Stomach (tissue), 9 donors: ENCODE measurements around the gene MT1M. TPM values are rescaled to one million over a fixed set of nuclear protein-coding genes. Genes with fewer than 3 reads are reported as not detected.
A peak's percentile ranks its signal among the peaks of the same experiment; 100 is the strongest.

Source experiments
- DNase-seq, 2 donors: peaks; one replicate each; pipeline versions ENCODE4 v3.0.0 to v3.0.0-alpha.2; 2013 to 2019
- H3K27ac ChIP-seq, 5 donors: fragments of 200-600 bp in 4 of 5; sonication (generic) in 4 of 5; one replicate each; pipeline ENCODE4 v1.5.1; 2013 to 2019; ENCODE audit warnings: mild to moderate bottlenecking in 1 of 5, moderate library complexity in 1 of 5
- H3K27me3 ChIP-seq, 3 donors: fragments of 200-600 bp; sonication (generic); one replicate each; pipeline ENCODE4 v1.5.1; 2017 to 2019; ENCODE audit warnings: mixed run types in 1 of 3
- H3K36me3 ChIP-seq, 4 donors: fragments of 200-600 bp; sonication (generic); 1 replicate in 3 of 4; 2 replicates in 1 of 4; pipeline ENCODE4 v1.5.1; 2016 to 2019
- H3K4me1 ChIP-seq, 4 donors: fragments of 200-600 bp; sonication (generic); one replicate each; pipeline ENCODE4 v1.5.1; 2016 to 2019
- H3K4me3 ChIP-seq, 4 donors: fragments of 200-600 bp; sonication (generic) in 3 of 4; one replicate each; pipeline ENCODE4 v1.5.1; 2016 to 2019; ENCODE audit warnings: mild to moderate bottlenecking in 1 of 4
- H3K9me3 ChIP-seq, 4 donors: fragments of 200-600 bp; sonication (generic); one replicate each; pipeline ENCODE4 v1.5.1; 2016 to 2019
- CTCF ChIP-seq, 7 experiments: fragments of 450-650 bp in 4 of 7; fragments of 200-600 bp in 3 of 7; sonication (generic) in 3 of 7; IDR thresholded peaks; one replicate each; pipeline ENCODE4 v1.5.1; 2016 to 2019; ENCODE audit warnings: antibody characterized with exemption in 7 of 7, control low read depth in 2 of 7, mild to moderate bottlenecking in 1 of 7
- EP300 ChIP-seq: sonication (generic); formaldehyde crosslinking; IDR thresholded peaks from one replicate; pipeline ENCODE4 v1.6.1; 2017; ENCODE audit warnings: antibody characterized with exemption
- POLR2A ChIP-seq, 4 donors: fragments of 450-650 bp; IDR thresholded peaks; one replicate each; pipeline ENCODE4 v1.6.1; 2016; ENCODE audit warnings: antibody characterized with exemption in 4 of 4, control low read depth in 2 of 4, mild to moderate bottlenecking in 1 of 4, moderate library complexity in 1 of 4
- POLR2AphosphoS5 ChIP-seq, 3 donors: sonication (generic); formaldehyde crosslinking; IDR thresholded peaks; one replicate each; pipeline ENCODE4 v1.6.1; 2016; ENCODE audit warnings: antibody characterized with exemption in 3 of 3
- WGBS, 5 donors: extraction: QIAGEN DNeasy Blood & Tissue Kit in 3 of 5; methylation state at CpG; one replicate each; pipeline versions ENCODE4 v1.1.5 to v1.1.7; 2013 to 2018; 5-methylcytosine and 5-hydroxymethylcytosine counted together
- intact Hi-C: fragments of 100-400 bp; cut with DNase I; formaldehyde crosslinking; loops from one replicate; pipeline ENCODE4 v1.15.1; 2023; ENCODE audit warnings: low total_unique reads
- polyA plus RNA-seq, 3 donors: library from polyadenylated mRNA; stranded (reverse); fragments of 200-250 nt; gene quantifications; one replicate each; pipeline ENCODE4 v1.2.3, GENCODE V29; 2013
- total RNA-seq, 5 donors: library from RNA; depleted of rRNA; stranded (reverse); fragments of >200 nt; gene quantifications; one replicate each; pipeline versions ENCODE4 v1.1.0 to v1.2.3, GENCODE V29; 2014 to 2016
- donor health status: healthy with polysubstance abuse.
- donor health status: Bipolar disorder and iron deficiency.
- donor health status: healthy.

MT1M gene
- total and polyA plus RNA-seq, 8 donors, result 5.2 to 155 (median 57.4) TPM; not detected in 1

- Histone ChIP-seq H3K9me3 (no peaks in the 10 kb centered on the region), H3K27ac (no peak overlapping the region), H3K36me3 (no peaks in the 10 kb centered on the region), H3K4me3 (no peak overlapping the region), H3K4me1 (peaks cover 0 to 26% (median 8%) of the 10 kb centered on the region in 4 donors), H3K27me3 (peaks cover 0 to 24% (median 5%) of the 10 kb centered on the region in 3 donors)
- 15 to 73% (median 46%) methylated on average over 1 of the region's 1 CpG for WGBS, 5 donors
- intact Hi-C loops, result no loop called here
- TF ChIP-seq EP300 (no peak), POLR2AphosphoS5 (IDR thresholded peaks at IDR 0.05) (no peak), POLR2A (IDR thresholded peaks at IDR 0.05) (no peak), CTCF (IDR thresholded peaks at IDR 0.05) (no peak)
- DNase-seq, result no peak
Measured at GRCh38 chr16:56652600-56652999, 20.1 kb downstream of the MT1M start.

- Histone ChIP-seq H3K4me3 (no peak overlapping the region), H3K27me3 (peaks cover 0 to 24% (median 0%) of the 10 kb centered on the region in 3 donors), H3K36me3 (no peaks in the 10 kb centered on the region), H3K4me1 (peaks cover under 1 to 26% (median 12%) of the 10 kb centered on the region in 4 donors), H3K9me3 (no peaks in the 10 kb centered on the region), H3K27ac (no peak overlapping the region)
- 81 to 89% (median 85%) methylated on average over 7 of the region's 7 CpGs for WGBS, 5 donors
- no peak for TF ChIP-seq EP300
- no peak for DNase-seq
- intact Hi-C loops, result no loop called here
Measured at GRCh38 chr16:56653218-56653617, 20.8 kb downstream of the MT1M start.

GRCh38 chr16:56657555-56658326 is 25.3 kb downstream of the MT1M start, which contains the start of gene MT1F:
MT1F (plus strand) TSS chr16:56657959; CDS start chr16:56658059, 100 bp downstream.
- H3K27ac ChIP-seq, result peak within 1 kb of the TSS; percentile 77 to 88 (median 86)
- peaks cover 8 to 25% (median 20%) of the 10 kb centered on the region in 4 donors for H3K4me1 ChIP-seq
- intact Hi-C loops, result no loop called here

GRCh38 chr16:56658327-56658875 is 25.9 kb downstream of the MT1M start:
- WGBS, 5 donors, result 14 to 29% (median 16%) methylated on average over 8 to 10 of the region's 10 CpGs
- peak in 1 of 2 donors; percentile 66 for DNase-seq
- Histone ChIP-seq H3K36me3 (no peaks in the 10 kb centered on the region), H3K4me3 (peak overlapping the region; percentile 51 to 71 (median 58)), H3K4me1 (peaks cover 13 to 32% (median 27%) of the 10 kb centered on the region in 4 donors), H3K27ac (peak overlapping the region; percentile 75 to 88 (median 86)), H3K9me3 (no peaks in the 10 kb centered on the region), H3K27me3 (peaks cover 0 to 50% (median 9%) of the 10 kb centered on the region in 3 donors)
- intact Hi-C loops, result no loop called here
- TF ChIP-seq EP300 (no peak), POLR2A (IDR thresholded peaks at IDR 0.05) (no peak), POLR2AphosphoS5 (IDR thresholded peaks at IDR 0.05) (no peak), CTCF (IDR thresholded peaks at IDR 0.05) (no peak)

More at GRCh38 chr16:56657555-56658326, 25.3 kb downstream of the MT1M start, which contains the start of gene MT1F:
- DNase-seq, result peak; percentile 95 to 98
- Histone ChIP-seq H3K27me3 (peaks cover 0 to 43% (median 2%) of the 10 kb centered on the region in 3 donors), H3K9me3 (no peaks in the 10 kb centered on the region), H3K36me3 (no peaks in the 10 kb centered on the region), H3K4me3 (peak within 1 kb of the TSS; percentile 51 to 71 (median 58))
- 1 to 2% (median 1%) methylated on average over 21 to 46 of the region's 46 CpGs for WGBS, 5 donors
- TF ChIP-seq CTCF (IDR thresholded peaks at IDR 0.05), result no peak
- no peak for TF ChIP-seq POLR2A (IDR thresholded peaks at IDR 0.05)
- TF ChIP-seq POLR2AphosphoS5 (IDR thresholded peaks at IDR 0.05), result peak in 2 of 3 donors; percentile 75 to 80
- no peak for TF ChIP-seq EP300
